C4-2B (cell line): Measurements from ENCODE around the gene ANTKMT.

ENCODE experiments used
- CTCF ChIP-seq: fragments of 450-650 bp; conservative IDR thresholded peaks from 2 replicates; pipeline ENCODE4 v1.5.1; 2017; ENCODE audit warnings: mild to moderate bottlenecking
- ZFX ChIP-seq: fragments of 450-650 bp; IDR thresholded peaks from 2 replicates; pipeline ENCODE4 v1.6.1; 2017

- TF ChIP-seq CTCF (no peak), ZFX (peak; percentile 83)
These were observed 37.4 kb upstream of the ANTKMT start for GRCh38 chr16:683396-684070.
